Right cardiac atrium (tissue), 5 donors: ENCODE measurements around the gene MTERF4. TPM values are rescaled to one million over a fixed set of nuclear protein-coding genes. Genes with fewer than 3 reads are reported as not detected.
"Not testable (repeated sequence)": the region's sequence is repeated elsewhere in the genome, so short reads cannot be mapped to it uniquely, and the experiment has no call there.

Experiments
- ATAC-seq, 2 donors: fragments of 200-7000 bp; cut with Tn5 transposase; one replicate each; pipeline versions ENCODE4 v1.8.0 to v1.9.1; 2020; ENCODE audit warnings: moderate library complexity in 2 of 2, mild to moderate bottlenecking in 1 of 2
- DNase-seq, 3 donors: peaks; one replicate each; pipeline ENCODE4 v3.0.0-alpha.2; 2020
- H3K27ac ChIP-seq: one replicate; pipeline ENCODE4 v1.5.1; 2013; ENCODE audit warnings: mild to moderate bottlenecking, low read length, control low read depth, moderate library complexity
- H3K27me3 ChIP-seq: one replicate; pipeline ENCODE4 v1.6.1; 2013; ENCODE audit not compliant: control insufficient read depth, insufficient read depth
- H3K4me1 ChIP-seq: one replicate; pipeline ENCODE4 v1.6.1; 2013; ENCODE audit warnings: low read length; ENCODE audit not compliant: control insufficient read depth, insufficient read depth
- H3K4me3 ChIP-seq: one replicate; pipeline ENCODE4 v1.5.1; 2013; ENCODE audit warnings: low read length, control low read depth
- H3K9me3 ChIP-seq: one replicate; pipeline ENCODE4 v1.6.1; 2013; ENCODE audit warnings: low read length; ENCODE audit not compliant: control insufficient read depth
- WGBS: extraction: QIAGEN DNeasy Blood & Tissue Kit; methylation state at CpG from one replicate; pipeline ENCODE4 v1.1.7; 2013; 5-methylcytosine and 5-hydroxymethylcytosine counted together
- intact Hi-C, 4 donors: fragments of 100-400 bp; cut with DNase I; formaldehyde crosslinking; loops; one replicate each; pipeline versions ENCODE4 v1.11.0 to v1.14.0; 2022 to 2023
- polyA plus RNA-seq: library from polyadenylated mRNA; stranded (reverse); fragments of 200-250 nt; gene quantifications from one replicate; pipeline ENCODE4 v1.2.3, GENCODE V29; 2013
- total RNA-seq, 4 donors: library from RNA; stranded (reverse); fragmentation: NEBNext Ultra II Directional; extraction: Animal tissue kit (Norgen Biotek cat#: 25700); gene quantifications; one replicate each; pipeline ENCODE4 v1.2.1, GENCODE V29; 2021
- donor health status: healthy with polysubstance abuse.
- donor health status: DM: no; HTN: yes; CAD: no.
- donor health status: DM: no; HTN: no; CAD: no.
- donor health status: DM: no; HTN: yes; CAD: no; lungs with severe emphysema.
- donor health status: DM: yes; HTN: yes; CAD: no.

The MTERF4 gene
- total and polyA plus RNA-seq, 5 donors = 17.6 to 23.2 (median 21.5) TPM

- WGBS = 89% methylated on average over 19 of the region's 19 CpGs
- DNase-seq (no peak), ATAC-seq (peak; percentile 15 to 31)
- no peaks in the 10 kb centered on the region for H3K27me3 ChIP-seq
- H3K4me3 ChIP-seq = no peak overlapping the region
- H3K4me1 ChIP-seq = no peaks in the 10 kb centered on the region
- intact Hi-C loops = no loop called here
- no peak overlapping the region for H3K27ac ChIP-seq
- no peaks in the 10 kb centered on the region for H3K9me3 ChIP-seq
Observed at GRCh38 chr2:241110607-241111439, 8.7 kb upstream of the MTERF4 start.

- intact Hi-C loops = no loop called here
- 90% methylated on average over 9 of the region's 9 CpGs for WGBS
- Histone ChIP-seq H3K4me1 (no peaks in the 10 kb centered on the region), H3K4me3 (no peak overlapping the region), H3K27ac (no peak overlapping the region), H3K27me3 (no peaks in the 10 kb centered on the region), H3K9me3 (no peaks in the 10 kb centered on the region)
- no peak for DNase-seq
- ATAC-seq = peak in 1 of 2 donors; percentile 19
Observed at GRCh38 chr2:241110089-241110606, 8.1 kb upstream of the MTERF4 start.

GRCh38 chr2:241109210-241110088, 7.4 kb upstream of the MTERF4 start:
- DNase-seq = no peak
- no peaks in the 10 kb centered on the region for H3K9me3 ChIP-seq
- ATAC-seq = no peak
- 85% methylated on average over 14 of the region's 14 CpGs for WGBS
- intact Hi-C loops = loop anchor here in 1 of 4 donors (10.0 kb wide), 1 partner anchor 105 kb away; no protein-coding TSS in a partner anchor
- H3K27me3 ChIP-seq = no peaks in the 10 kb centered on the region
- no peaks in the 10 kb centered on the region for H3K4me1 ChIP-seq
- H3K27ac ChIP-seq = no peak overlapping the region
- H3K4me3 ChIP-seq = no peak overlapping the region

GRCh38 chr2:241108271-241109209, 6.5 kb upstream of the MTERF4 start:
- intact Hi-C loops = loop anchor here in 1 of 4 donors (10.0 kb wide), 1 partner anchor 106 kb away; no protein-coding TSS in a partner anchor

DNA sequence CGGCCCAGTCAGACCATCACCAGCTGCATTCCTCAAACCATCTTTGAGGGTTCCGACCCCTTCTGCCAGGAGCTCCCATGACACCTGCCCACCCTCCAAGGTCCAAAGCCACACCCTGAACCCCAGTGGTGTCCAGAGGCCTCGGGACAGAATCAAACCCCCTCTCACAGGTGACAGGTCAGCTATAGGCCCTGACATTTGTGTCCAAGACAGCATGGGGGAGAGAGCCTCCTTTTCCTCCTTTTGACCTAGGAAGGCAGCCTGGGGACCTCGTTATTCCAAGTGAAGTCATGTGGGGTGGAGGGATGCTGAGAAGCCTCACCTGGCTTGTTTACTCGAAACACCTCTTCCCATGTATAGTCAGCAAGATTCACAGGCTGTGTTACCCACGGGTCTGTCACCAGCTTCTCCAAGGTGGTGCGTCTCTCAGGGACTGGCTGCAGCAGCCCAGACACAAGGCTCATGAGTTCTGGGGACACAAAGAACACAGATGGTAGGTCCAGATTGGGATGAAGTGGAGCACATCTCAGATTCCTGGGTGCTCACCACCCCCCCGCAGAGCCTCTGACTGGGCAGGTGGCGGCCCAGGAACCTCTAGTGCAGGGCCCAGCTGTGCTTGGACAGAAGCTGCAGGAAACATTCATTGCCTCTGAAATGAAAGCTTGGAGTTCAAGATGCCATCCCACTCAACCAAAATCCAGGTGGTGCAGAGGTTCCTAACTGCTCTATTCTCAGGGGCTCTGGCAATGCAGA, 5.1 kb upstream of the MTERF4 start:
- WGBS = 95% methylated on average over 9 of the region's 9 CpGs
- no peak for ATAC-seq
- Histone ChIP-seq H3K4me1 (peaks cover 3% of the 10 kb centered on the region), H3K9me3 (no peaks in the 10 kb centered on the region), H3K27me3 (no peaks in the 10 kb centered on the region), H3K27ac (no peak overlapping the region), H3K4me3 (no peak overlapping the region)
- DNase-seq = no peak
- intact Hi-C loops = loop anchor here in 1 of 4 donors (10.0 kb wide), 1 partner anchor 108 kb away; no protein-coding TSS in a partner anchor

More at GRCh38 chr2:241108271-241109209, 6.5 kb upstream of the MTERF4 start:
- DNase-seq = peak in 1 of 3 donors; percentile 60
- Histone ChIP-seq H3K4me3 (no peak overlapping the region), H3K27ac (no peak overlapping the region), H3K4me1 (no peaks in the 10 kb centered on the region), H3K27me3 (no peaks in the 10 kb centered on the region), H3K9me3 (no peaks in the 10 kb centered on the region)
- ATAC-seq = no peak
- WGBS = 75% methylated on average over 35 of the region's 35 CpGs

DNA sequence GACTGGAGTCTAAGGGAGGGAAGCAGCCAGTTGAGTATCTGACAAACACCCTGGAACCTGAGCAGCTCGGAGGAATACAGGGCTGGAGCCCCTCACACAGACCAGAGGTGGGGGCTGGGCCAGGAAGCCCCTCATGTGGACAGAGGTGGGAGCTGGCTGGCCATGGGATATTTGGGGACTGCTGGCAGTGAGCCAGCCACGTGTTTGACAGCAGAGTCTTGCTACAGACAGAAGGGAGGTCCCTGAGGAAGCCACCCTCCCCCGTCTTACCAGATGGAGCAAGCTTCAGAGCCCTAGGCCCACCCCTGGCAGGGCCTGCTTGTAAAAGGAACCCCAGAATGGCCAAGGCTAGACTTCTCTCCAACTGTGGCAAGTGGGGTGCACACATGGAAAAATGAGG, 3.6 kb upstream of the MTERF4 start:
- Histone ChIP-seq H3K27ac (no peak overlapping the region), H3K4me3 (no peak overlapping the region), H3K9me3 (no peaks in the 10 kb centered on the region), H3K4me1 (peaks cover 7% of the 10 kb centered on the region), H3K27me3 (no peaks in the 10 kb centered on the region)
- DNase-seq = peak in 1 of 3 donors; percentile 53
- ATAC-seq = no peak
- WGBS = 35% methylated on average over 3 of the region's 3 CpGs
- intact Hi-C loops = loop anchor here in 1 of 4 donors (10.0 kb wide), 1 partner anchor 109 kb away; no protein-coding TSS in a partner anchor

DNA sequence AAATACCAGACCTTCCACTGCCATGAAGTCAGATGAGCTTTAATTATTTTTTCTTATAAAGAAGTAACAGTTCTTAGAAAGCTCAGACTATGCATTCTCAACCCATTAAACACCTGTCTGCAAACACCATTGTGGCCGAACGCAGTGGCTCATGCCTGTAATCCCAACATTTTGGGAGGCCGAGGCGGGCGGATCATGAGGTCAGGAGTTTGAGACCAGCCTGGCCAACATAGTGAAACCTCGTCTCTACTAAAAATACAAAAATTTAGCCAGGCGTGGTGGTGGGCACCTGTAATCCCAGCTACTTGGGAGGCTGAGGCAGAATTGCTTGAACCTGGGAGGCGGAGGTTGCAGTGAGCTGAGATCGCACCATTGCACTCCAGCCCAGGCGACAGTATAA, 2.5 kb upstream of the MTERF4 start:
- ATAC-seq, H3K9me3 ChIP-seq, H3K4me1 ChIP-seq, H3K27ac ChIP-seq, H3K27me3 ChIP-seq, DNase-seq, H3K4me3 ChIP-seq: not testable (repeated sequence)
- 97% methylated on average over 10 of the region's 10 CpGs for WGBS
- intact Hi-C loops = loop anchor here in 1 of 4 donors (10.0 kb wide), 1 partner anchor 110 kb away; no protein-coding TSS in a partner anchor

DNA sequence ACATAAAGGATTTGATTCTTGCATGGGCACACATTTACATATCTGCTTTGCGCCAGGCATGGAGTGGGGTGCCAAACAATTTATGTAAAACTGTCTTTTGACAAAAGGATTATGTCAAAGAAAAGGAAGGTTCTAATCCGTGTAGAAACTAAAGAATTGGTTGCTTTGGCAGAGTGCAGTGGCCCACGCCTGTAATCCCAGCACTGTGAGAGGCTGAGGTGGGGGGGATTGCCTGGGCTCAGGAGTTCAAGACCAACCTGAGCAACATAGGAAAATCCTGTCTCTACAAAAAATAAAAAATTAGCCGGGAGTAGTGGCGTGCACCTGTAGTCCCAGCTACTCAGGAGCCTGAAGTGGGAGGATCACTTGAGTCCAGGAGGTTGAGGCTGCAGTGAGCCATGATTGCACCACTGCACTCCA, 1.1 kb upstream of the MTERF4 start:
- Histone ChIP-seq H3K27me3 (no peaks in the 10 kb centered on the region), H3K27ac (no peak overlapping the region), H3K4me1 (peaks cover 7% of the 10 kb centered on the region), H3K4me3 (peak overlapping the region; percentile 69), H3K9me3 (no peaks in the 10 kb centered on the region)
- 59% methylated on average over 5 of the region's 5 CpGs for WGBS
- ATAC-seq (no peak), DNase-seq (no peak)
- intact Hi-C loops = loop anchor here in 1 of 4 donors (10.0 kb wide), 1 partner anchor 112 kb away; no protein-coding TSS in a partner anchor

GRCh38 chr2:241099246-241099645, 2.8 kb downstream of the MTERF4 start:
- 94% methylated on average over 5 of the region's 5 CpGs for WGBS
- H3K4me3 ChIP-seq = no peak overlapping the region
- no peak for ATAC-seq
- intact Hi-C loops = no loop called here
- no peak for DNase-seq
- peaks cover 7% of the 10 kb centered on the region for H3K4me1 ChIP-seq
- no peaks in the 10 kb centered on the region for H3K27me3 ChIP-seq
- no peak overlapping the region for H3K27ac ChIP-seq
- no peaks in the 10 kb centered on the region for H3K9me3 ChIP-seq
